IgD-negative memory B cell (primary cell): ENCODE measurements around the gene DIS3L2. TPM values are rescaled to one million over a fixed set of nuclear protein-coding genes. Genes with fewer than 3 reads are reported as not detected.
"Not testable (repeated sequence)": the region's sequence is repeated elsewhere in the genome, so short reads cannot be mapped to it uniquely, and the experiment has no call there.

Experiments used
- H3K27ac Mint-ChIP-seq, 3 donors: one replicate each; pipeline ENCODE4 v1.8.0; 2020 to 2022; ENCODE audit warnings: mild to moderate bottlenecking in 3 of 3, mixed read lengths in 3 of 3, moderate library complexity in 1 of 3
- H3K27me3 Mint-ChIP-seq: one replicate; pipeline ENCODE4 v1.8.0; 2021; ENCODE audit warnings: mixed read lengths
- H3K36me3 Mint-ChIP-seq: one replicate; pipeline ENCODE4 v1.8.0; 2020; ENCODE audit warnings: mild to moderate bottlenecking, mixed read lengths
- H3K4me1 Mint-ChIP-seq, 3 donors: one replicate each; pipeline ENCODE4 v1.8.0; 2020 to 2022; ENCODE audit warnings: mixed read lengths in 3 of 3, mild to moderate bottlenecking in 1 of 3
- H3K4me3 Mint-ChIP-seq, 4 donors: one replicate each; pipeline ENCODE4 v1.8.0; 2020 to 2022; ENCODE audit warnings: mild to moderate bottlenecking in 4 of 4, mixed read lengths in 4 of 4, moderate library complexity in 3 of 4
- H3K9me3 Mint-ChIP-seq, 3 donors: one replicate each; pipeline ENCODE4 v1.8.0; 2020 to 2021; ENCODE audit warnings: mixed read lengths in 3 of 3, mild to moderate bottlenecking in 1 of 3
- polyA plus RNA-seq: library from polyadenylated mRNA; unstranded; fragments of 300-500 nt; fragmentation: Illumina TruSeq; gene quantifications from one replicate; pipeline ENCODE4 v1.2.3, GENCODE V29; 2021

DIS3L2 gene
- polyA plus RNA-seq, 1 donor from 2014 or later, result 21.7 TPM

DNA sequence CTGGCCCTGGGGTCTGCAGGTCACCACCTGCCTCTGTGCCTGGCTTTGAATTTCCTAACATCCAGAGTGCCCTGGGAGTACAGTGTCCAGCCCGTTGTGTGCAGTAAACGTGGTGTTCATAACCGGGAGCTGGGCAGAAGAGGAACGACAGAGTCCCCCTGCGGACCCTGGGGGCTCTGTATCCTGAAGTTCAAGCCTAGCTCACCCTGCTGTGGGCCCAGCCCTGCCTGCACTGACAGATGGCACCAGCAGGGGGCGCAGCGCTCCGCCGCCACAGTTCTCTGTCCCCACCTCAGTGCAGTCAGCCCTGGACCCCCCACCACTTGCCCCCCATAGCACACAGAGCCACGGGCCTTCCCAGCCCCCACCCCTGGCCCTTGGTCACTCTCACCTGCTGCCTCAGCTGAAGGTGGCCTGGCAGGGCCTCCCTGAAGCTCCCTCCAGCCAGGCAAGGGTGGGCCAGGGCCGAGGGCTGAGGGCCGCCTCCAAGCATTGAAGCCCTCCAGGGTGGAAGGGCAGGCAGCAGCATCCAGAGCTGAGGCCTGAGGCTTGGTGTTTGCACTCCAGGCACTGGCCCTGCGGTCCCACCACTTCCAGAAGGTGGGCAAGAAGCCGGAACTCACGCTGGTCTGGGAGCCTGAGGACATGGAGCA lies 373.8 kb downstream of the DIS3L2 start:
- H3K4me3 Mint-ChIP-seq, H3K9me3 Mint-ChIP-seq, H3K27me3 Mint-ChIP-seq, H3K36me3 Mint-ChIP-seq, H3K4me1 Mint-ChIP-seq, H3K27ac Mint-ChIP-seq: not testable (repeated sequence)

DNA sequence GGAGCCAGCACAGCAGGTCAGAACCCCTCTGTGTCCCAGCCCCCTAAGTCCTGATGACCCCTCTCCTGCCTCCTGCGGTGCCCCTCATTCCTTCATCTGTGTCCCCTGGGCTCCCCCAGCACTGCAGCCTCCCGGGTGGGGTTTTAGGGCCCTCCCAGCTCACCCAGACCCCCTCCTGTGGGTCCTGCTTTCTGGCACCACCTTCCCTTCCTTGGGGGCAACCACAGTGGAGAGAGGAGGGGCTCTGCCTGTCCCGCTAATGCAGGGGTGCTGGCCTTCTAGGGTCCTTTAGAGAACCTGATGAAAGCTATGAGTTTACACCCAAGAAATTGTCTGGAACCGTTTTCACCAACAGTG lies 374.3 kb downstream of the DIS3L2 start:
- Mint-ChIP-seq H3K27ac (no peak overlapping the region), H3K27me3 (no peaks in the 10 kb centered on the region), H3K36me3 (no peaks in the 10 kb centered on the region), H3K4me3 (no peak overlapping the region), H3K9me3 (no peaks in the 10 kb centered on the region), H3K4me1 (no peaks in the 10 kb centered on the region)

DNA sequence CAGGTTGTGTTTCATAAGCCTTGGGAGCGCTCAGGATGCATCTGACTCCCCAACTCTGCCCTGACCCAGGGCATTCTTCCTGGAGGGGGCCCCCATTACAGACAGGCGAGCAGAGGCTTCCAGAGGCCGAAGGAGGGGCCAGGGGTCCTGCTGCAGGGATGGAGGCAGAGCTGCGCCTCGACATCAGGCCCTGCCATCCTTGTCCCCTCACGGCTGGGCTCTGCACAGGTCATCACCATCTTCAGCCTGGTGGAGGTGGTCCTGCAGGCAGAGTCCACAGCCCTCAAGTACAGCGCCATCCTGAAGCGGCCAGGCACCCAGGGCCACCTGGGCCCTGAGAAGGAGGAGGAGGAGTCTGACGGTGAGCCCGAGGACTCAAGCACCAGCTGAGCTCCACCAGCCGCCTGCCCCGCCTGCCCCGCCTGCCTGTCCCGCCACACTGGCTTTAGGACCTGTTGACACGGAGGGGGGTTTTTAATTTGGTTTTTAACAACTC lies 374.8 kb downstream of the DIS3L2 start:
- Mint-ChIP-seq H3K4me1 (no peaks in the 10 kb centered on the region), H3K27ac (no peak overlapping the region), H3K27me3 (no peaks in the 10 kb centered on the region), H3K36me3 (no peaks in the 10 kb centered on the region), H3K4me3 (no peak overlapping the region), H3K9me3 (no peaks in the 10 kb centered on the region)

DNA sequence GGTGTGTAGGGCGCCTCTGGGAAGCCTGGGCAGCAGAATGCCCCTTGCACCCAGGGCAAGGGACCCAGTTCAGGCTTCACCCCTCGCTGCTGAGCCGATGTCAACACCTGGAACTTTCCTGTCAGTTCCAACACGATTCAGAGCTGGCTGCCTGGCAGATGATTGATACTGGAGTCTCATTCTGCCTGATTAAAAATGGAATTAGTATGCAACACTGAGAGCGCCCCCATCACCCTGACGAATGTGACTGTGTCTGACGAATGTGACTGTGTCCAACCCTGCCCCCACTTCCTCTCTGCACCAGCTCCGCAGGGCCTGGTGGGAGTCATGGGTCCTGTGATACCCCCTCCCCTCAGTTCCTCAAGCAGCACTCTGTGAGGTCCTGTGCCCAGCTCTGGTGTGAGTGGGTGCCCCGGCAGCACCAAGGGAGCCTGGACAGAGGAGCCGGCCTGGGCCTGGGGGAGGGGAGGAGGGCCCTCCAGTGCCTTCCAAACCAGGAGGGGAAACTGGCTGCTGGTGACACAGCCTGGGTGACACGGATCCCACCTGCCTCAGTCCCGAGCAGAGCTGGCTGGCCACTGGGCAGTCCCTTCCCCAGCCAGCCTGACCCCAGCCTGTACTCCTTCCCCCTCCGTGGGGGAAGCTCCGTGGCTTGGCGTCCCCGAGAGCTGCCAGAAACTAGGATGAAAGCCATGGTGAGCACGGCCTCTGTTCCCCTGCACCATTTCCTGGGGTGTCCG lies 375.6 kb downstream of the DIS3L2 start:
- Mint-ChIP-seq H3K36me3 (no peaks in the 10 kb centered on the region), H3K4me1 (no peaks in the 10 kb centered on the region), H3K4me3 (no peak overlapping the region), H3K9me3 (no peaks in the 10 kb centered on the region), H3K27me3 (no peaks in the 10 kb centered on the region), H3K27ac (no peak overlapping the region)

DNA sequence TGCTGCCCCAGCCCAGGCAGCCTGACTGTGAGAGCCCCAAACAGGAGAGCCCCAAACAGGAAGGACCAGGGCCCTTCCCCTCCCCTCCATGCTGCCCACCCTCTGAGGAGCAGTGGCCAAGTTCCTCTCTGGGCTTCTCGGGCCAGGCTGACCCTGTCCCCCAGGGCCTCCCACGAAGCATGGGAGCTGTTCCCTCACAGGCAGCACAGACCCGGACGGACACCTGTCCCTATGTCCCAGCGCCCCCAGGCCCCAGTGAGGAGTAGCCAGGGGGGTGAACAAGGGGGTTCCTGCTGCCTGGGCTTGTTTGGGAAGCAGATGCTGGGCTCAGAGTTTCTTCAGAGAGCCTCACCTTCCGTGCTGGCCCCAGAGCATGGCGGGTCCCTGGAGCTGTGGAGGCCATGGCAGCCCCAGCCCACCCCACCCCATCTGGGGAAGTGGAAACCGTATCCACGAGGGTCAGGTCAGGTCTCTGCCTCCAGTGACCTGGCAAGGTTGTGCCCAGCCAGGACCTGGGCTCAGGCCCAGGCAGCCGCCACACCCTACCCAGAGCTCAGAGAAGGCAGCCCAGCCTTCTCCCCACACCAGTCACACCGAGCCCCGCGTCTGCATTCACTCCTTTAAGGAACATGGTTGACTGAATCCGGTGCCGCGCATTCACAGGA lies 376.7 kb downstream of the DIS3L2 start:
- not testable (repeated sequence) for H3K36me3 Mint-ChIP-seq, H3K4me1 Mint-ChIP-seq, H3K9me3 Mint-ChIP-seq, H3K27me3 Mint-ChIP-seq, H3K4me3 Mint-ChIP-seq, H3K27ac Mint-ChIP-seq

DNA sequence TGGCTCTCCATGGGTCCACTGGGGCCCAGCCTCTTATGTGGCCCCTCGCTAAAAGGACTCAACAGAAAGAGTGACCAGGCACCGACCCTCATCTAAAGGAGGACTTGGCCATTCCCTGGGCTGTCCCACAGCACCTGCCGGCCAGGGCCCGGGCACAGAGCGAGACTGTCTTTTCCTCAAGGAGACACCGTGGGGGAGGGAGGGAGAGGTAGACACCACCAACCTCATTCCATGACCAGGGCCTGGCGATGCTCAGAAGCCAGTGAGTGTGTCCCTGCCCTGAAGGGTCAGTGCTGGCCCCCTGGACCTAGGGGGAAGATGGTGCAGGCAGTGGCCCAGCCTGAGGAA lies 377.2 kb downstream of the DIS3L2 start:
- Mint-ChIP-seq H3K4me1 (no peaks in the 10 kb centered on the region), H3K36me3 (no peaks in the 10 kb centered on the region), H3K4me3 (no peak overlapping the region), H3K27ac (peak overlapping the region in 1 of 3 donors; percentile 58), H3K27me3 (no peaks in the 10 kb centered on the region), H3K9me3 (no peaks in the 10 kb centered on the region)

DNA sequence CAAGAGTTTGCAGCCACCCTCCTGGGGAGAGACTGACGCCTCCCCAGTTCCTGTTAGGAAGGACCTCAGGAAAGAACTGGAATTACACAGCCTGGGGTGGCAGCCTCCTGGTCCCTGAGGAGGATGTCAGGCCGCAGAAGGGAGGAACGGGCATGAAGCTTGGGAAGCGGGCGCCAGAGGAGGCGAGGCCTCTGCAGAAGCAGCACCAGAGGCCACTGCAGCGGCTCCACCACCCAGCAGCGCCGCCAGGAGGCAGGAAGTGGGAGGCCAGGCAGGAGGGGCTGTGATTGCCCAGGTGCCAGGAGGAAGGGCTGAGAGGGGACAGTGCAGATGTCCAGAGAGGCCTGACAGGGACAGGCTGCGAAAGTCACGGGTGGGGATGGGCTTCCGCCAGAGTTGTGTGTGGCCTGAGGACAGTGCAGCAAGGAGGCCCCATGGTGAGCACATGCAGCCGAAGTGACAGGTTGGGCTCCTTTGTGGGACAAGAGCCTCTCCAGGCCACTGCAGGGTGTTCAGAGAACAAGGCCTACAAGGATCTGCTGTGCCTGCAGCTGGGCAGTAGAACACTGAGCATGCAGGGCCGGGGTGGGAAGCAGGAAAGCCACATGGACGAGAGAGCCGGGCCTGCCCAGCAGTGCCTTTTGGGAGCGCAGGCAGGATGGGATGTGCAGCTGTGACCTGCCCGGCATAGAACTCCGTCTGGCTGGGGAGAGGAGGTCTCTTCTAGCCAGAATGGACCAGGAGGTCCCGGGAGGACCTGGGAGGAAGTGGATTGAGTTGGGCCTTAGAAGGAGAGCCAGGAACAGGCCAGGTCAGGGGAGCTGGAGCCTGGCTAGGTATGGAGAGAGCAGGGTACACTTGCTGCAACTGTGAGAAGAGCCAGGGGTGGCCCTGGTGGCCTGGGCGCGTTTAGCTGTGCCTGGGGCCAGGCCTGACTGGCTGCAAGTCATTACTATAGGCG lies 377.9 kb downstream of the DIS3L2 start:
- no peaks in the 10 kb centered on the region for H3K27me3 Mint-ChIP-seq
- no peaks in the 10 kb centered on the region for H3K9me3 Mint-ChIP-seq
- peak overlapping the region in 2 of 3 donors; percentile 58 to 83 for H3K27ac Mint-ChIP-seq
- H3K4me1 Mint-ChIP-seq, result no peaks in the 10 kb centered on the region
- peak overlapping the region in 1 of 4 donors; percentile 52 for H3K4me3 Mint-ChIP-seq
- H3K36me3 Mint-ChIP-seq, result no peaks in the 10 kb centered on the region

DNA sequence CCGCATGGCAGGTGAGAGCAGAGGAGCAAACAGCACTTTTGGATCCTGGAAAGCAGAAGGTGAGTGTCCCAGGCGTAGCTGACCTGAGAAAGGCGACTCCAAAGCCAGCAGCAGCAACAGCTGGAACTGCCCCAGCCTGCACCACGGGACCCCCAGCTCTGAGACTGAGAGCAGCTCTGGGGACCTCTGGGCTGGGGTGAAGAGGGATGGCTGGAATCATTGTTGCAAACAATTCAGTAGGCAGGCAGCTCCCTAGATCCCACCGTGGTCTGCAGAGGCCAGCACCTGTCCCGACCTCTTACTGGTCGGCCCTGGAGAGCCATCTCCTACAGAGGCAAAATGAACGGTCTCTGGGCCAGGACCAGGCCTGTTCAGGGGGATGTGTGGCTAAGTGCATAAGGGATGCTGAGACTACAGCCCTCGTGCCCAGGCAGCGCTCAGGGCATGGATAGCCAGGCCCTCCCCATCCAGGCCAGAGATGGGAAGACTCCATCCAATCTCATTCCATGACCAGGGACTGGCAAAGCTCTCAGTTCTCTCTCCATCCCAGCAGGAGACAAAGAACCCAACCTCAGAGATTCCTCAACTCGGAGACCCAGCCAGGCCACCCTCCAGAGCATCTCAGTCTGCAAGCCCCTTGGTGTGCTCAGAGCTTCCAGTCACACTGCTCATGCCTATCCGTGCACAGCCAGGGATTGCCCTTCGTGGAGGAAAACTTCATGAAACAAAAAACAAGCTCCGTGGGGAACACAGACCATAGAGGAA lies 378.8 kb downstream of the DIS3L2 start:
- Mint-ChIP-seq H3K4me1 (no peaks in the 10 kb centered on the region), H3K27me3 (no peaks in the 10 kb centered on the region), H3K4me3 (no peak overlapping the region)

DNA sequence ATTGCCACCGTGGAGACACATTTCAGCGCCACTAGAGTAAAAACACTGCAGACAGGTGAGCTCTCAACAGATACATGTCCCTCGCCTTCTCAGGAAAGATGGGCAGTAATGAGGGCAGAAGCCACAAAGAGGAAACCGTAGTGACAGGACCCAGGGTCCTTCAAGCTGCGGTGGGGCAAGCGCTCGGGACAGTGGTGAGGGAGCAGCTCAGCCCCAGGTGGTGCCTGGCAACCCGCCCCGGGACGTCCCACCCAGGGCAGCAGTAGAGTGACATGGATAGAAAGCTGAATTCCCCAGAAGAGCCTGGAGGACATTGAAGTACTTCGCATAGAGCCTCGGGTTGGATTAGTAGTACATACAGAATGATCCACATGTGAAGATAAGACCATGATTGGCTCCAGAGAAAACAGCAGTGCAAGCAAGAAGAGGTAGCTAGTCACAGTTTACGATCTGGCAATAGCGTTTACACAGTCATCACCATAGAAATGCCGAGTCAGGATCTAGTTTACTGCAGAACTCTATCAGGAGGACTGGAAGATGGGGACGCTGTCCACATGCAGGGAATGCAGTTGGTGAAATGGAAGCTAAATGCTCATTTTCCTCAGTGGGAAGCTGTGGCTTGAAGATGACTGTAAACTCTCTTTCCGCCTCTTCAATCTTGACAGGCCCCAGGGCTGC lies 379.7 kb downstream of the DIS3L2 start:
- H3K4me3 Mint-ChIP-seq, result no peak overlapping the region

More for the DNA sequence above, 378.8 kb downstream of the DIS3L2 start:
- Mint-ChIP-seq H3K9me3 (no peaks in the 10 kb centered on the region), H3K36me3 (no peaks in the 10 kb centered on the region), H3K27ac (no peak overlapping the region)

DNA sequence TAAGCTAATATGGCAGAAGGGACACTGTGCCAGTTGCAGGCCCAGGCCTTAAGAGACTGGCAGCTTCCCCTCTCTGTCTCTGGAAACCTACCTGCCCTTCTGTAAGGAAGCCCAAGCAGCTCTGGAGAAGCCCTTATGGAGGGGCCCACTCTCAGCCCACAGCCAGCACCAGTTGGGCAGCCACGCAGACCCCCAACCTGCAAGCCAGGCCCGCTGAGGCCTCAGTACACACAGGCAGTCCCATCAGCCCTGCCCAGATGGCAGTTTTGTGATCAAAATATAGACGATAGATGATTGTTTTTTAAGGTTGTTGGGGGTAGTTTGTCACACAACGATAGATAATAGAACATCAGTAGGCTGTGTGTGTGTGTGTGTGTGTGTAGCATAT lies 380.2 kb downstream of the DIS3L2 start:
- Mint-ChIP-seq H3K27me3 (no peaks in the 10 kb centered on the region), H3K36me3 (no peaks in the 10 kb centered on the region), H3K4me3 (no peak overlapping the region), H3K9me3 (peaks cover 0 to under 1% (median 0%) of the 10 kb centered on the region in 3 donors), H3K27ac (no peak overlapping the region), H3K4me1 (no peaks in the 10 kb centered on the region)

More for the DNA sequence above, 379.7 kb downstream of the DIS3L2 start:
- Mint-ChIP-seq H3K36me3 (no peaks in the 10 kb centered on the region), H3K27ac (no peak overlapping the region), H3K9me3 (no peaks in the 10 kb centered on the region), H3K27me3 (no peaks in the 10 kb centered on the region), H3K4me1 (no peaks in the 10 kb centered on the region)

DNA sequence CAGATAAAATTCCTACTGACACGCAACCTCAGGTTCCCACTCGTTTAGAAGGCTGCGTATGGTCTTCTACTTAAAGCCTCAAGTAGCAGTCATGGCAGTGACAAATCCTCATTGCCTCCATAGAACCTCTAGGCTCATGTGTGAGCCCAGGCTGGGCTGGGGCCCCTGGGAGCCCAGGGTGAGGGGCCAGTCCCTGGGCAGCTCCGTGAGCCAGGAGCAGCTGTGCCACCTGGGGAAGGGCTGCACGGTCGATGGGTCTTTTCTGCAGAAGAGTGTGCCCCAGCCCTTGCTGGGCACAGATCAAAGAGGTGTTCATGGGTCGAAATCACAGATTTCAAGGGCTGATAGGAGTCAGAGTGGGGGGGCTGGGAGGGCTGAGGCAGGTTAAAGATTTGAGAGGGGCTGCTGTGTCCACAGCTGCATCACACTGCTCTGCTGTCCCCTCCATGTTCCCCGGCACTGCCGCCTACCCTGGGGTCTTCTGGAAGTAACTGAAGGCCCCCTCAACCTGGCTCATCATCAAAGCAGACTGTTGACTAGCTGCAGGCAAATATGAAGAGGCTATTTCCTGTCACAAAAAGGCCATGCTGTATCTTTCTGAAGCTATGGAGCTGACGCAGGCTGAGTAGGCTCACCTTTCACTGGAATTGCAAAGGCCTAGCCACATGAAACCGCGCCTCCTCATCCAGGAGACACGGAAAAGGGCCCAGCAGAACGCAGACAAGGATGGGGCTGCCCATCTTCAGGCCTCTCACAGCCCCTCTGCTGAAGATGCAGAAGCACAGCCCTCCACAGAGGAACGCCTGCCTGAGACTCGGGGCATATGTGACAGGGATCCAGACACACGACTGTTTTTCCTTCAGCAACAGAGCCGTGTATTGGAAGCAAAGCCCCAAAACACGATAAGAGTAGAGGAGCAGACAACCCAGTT lies 381.4 kb downstream of the DIS3L2 start:
- no peak overlapping the region for H3K27ac Mint-ChIP-seq
- H3K4me3 Mint-ChIP-seq, result no peak overlapping the region
- no peaks in the 10 kb centered on the region for H3K4me1 Mint-ChIP-seq
- no peaks in the 10 kb centered on the region for H3K36me3 Mint-ChIP-seq
- peaks cover 0 to 3% (median 0%) of the 10 kb centered on the region in 3 donors for H3K9me3 Mint-ChIP-seq
- H3K27me3 Mint-ChIP-seq, result no peaks in the 10 kb centered on the region

DNA sequence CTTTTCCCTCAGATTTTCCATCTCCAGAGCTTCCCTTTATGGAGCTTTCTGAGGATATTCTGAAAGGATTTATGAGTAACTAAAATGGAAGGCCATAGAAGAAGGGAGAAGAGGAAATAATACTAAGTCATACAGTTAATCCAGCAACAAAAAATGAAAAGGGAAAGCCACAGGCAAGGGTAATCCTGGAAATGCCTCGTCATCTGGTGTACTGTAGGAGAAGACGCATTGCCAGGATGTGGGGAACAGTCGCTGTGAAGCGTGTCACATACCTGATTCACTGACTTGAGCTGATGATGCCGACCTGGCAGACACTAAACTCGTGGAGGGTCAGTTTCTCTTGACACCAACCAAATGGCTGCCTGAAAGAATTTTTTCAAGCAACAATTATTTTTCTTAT lies 382.3 kb downstream of the DIS3L2 start:
- H3K4me1 Mint-ChIP-seq, result no peaks in the 10 kb centered on the region
- H3K36me3 Mint-ChIP-seq, result no peaks in the 10 kb centered on the region
- no peak overlapping the region for H3K27ac Mint-ChIP-seq
- H3K27me3 Mint-ChIP-seq, result no peaks in the 10 kb centered on the region
- H3K9me3 Mint-ChIP-seq, result peaks cover 0 to 3% (median 0%) of the 10 kb centered on the region in 3 donors
- H3K4me3 Mint-ChIP-seq, result no peak overlapping the region

DNA sequence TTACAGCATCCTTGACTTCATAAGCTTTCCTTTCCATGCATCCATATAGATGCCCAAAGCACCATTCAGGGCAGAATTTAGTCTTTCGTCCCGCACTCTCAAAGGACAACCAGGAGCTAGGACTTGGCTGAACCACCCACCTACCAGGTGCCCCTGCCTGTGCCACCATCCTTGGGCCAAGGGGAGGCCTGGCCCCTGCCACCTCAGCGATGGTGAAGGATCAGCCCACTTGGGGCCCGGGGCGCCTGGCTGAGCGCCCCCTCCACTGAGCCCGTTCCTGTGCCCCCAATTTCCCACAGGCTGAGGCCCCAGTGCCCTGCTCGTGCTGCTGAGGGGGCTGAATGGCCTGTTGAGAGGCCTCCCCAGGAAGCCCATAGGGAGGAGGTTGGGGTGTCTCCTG lies 383.7 kb downstream of the DIS3L2 start:
- Mint-ChIP-seq H3K4me1 (no peaks in the 10 kb centered on the region), H3K36me3 (no peaks in the 10 kb centered on the region), H3K27me3 (peaks cover 3% of the 10 kb centered on the region), H3K4me3 (no peak overlapping the region), H3K9me3 (peaks cover 0 to 3% (median 0%) of the 10 kb centered on the region in 3 donors), H3K27ac (no peak overlapping the region)
